ENCODE data around the gene ARRDC3.
"Not testable (repeated sequence)": the region's sequence is repeated elsewhere in the genome, so short reads cannot be mapped to it uniquely, and the experiment has no call there.

The ARRDC3 gene

GRCh38 chr5:91339063-91339705 lies 43.9 kb downstream of the ARRDC3 start:
- no peak overlapping the region for H3K4me3 ChIP-seq (ENCODE audit: control insufficient read depth, low read depth, low read length)
- TF ChIP-seq CTCF (conservative IDR thresholded peaks at IDR 0.05; ENCODE audit: control insufficient read depth, insufficient read depth, low read depth, low read length), result no peak
- DNase-seq (ENCODE audit: low read depth), result peak; percentile 55

- DNase-seq (ENCODE audit: low read depth), result peak; percentile 42
- TF ChIP-seq CTCF (conservative IDR thresholded peaks at IDR 0.05; ENCODE audit: control insufficient read depth, insufficient read depth, low read depth, low read length), result no peak
- H3K4me3 ChIP-seq (ENCODE audit: control insufficient read depth, low read depth, low read length), result no peak overlapping the region
Measured at GRCh38 chr5:91332267-91333045, 50.7 kb downstream of the ARRDC3 start.

GRCh38 chr5:91331705-91332104 lies 51.4 kb downstream of the ARRDC3 start:
- H3K4me3 ChIP-seq (ENCODE audit: control insufficient read depth, low read depth, low read length), result no peak overlapping the region
- no peak for TF ChIP-seq CTCF (conservative IDR thresholded peaks at IDR 0.05; ENCODE audit: control insufficient read depth, insufficient read depth, low read depth, low read length)
- no peak for DNase-seq (ENCODE audit: low read depth)

- no peak overlapping the region for H3K4me3 ChIP-seq (ENCODE audit: control insufficient read depth, low read depth, low read length)
- no peak for TF ChIP-seq CTCF (conservative IDR thresholded peaks at IDR 0.05; ENCODE audit: control insufficient read depth, insufficient read depth, low read depth, low read length)
- DNase-seq (ENCODE audit: low read depth), result no peak
Measured at GRCh38 chr5:91329283-91329682, 53.8 kb downstream of the ARRDC3 start.

GRCh38 chr5:91328743-91329142 lies 54.4 kb downstream of the ARRDC3 start:
- no peak for DNase-seq (ENCODE audit: low read depth)
- TF ChIP-seq CTCF (conservative IDR thresholded peaks at IDR 0.05; ENCODE audit: control insufficient read depth, insufficient read depth, low read depth, low read length), result no peak

GRCh38 chr5:91322981-91323380 lies 60.1 kb downstream of the ARRDC3 start:
- DNase-seq (ENCODE audit: low read depth); H3K4me3 ChIP-seq (ENCODE audit: control insufficient read depth, low read depth, low read length): not testable (repeated sequence)

More at GRCh38 chr5:91328743-91329142, 54.4 kb downstream of the ARRDC3 start:
- H3K4me3 ChIP-seq (ENCODE audit: control insufficient read depth, low read depth, low read length), result no peak overlapping the region

GRCh38 chr5:91319667-91320066 lies 63.5 kb downstream of the ARRDC3 start:
- no peak overlapping the region for H3K4me3 ChIP-seq (ENCODE audit: control insufficient read depth, low read depth, low read length)
- no peak for TF ChIP-seq CTCF (conservative IDR thresholded peaks at IDR 0.05; ENCODE audit: control insufficient read depth, insufficient read depth, low read depth, low read length)
- no peak for DNase-seq (ENCODE audit: low read depth)
